Spleen (tissue), 7 donors: Measurements from ENCODE around the gene SF3B5.

Experiments used
- CTCF ChIP-seq, 11 experiments: fragments of 200-600 bp in 7 of 11; fragments of 450-650 bp in 4 of 11; sonication (generic) in 4 of 11; IDR thresholded peaks in 8 of 11; conservative IDR thresholded peaks in 3 of 11; 1 replicate in 7 of 11; 2 replicates in 4 of 11; pipeline versions ENCODE4 v1.4.0 to v1.8.0; 2016 to 2021; ENCODE audit warnings: antibody characterized with exemption in 11 of 11, inconsistent platforms in 4 of 11, mild to moderate bottlenecking in 1 of 11
- POLR2AphosphoS5 ChIP-seq, 3 donors: sonication (generic); formaldehyde crosslinking; IDR thresholded peaks; one replicate each; pipeline ENCODE4 v1.5.1; 2017; ENCODE audit warnings: antibody characterized with exemption in 3 of 3
- donor health status: DM: no; HTN: no; CAD: no; lungs with moderate emphysema.
- donor health status: DM: no; HTN: no; CAD: no.
- donor health status: DM: no; HTN: no; CAD: no.

DNA sequence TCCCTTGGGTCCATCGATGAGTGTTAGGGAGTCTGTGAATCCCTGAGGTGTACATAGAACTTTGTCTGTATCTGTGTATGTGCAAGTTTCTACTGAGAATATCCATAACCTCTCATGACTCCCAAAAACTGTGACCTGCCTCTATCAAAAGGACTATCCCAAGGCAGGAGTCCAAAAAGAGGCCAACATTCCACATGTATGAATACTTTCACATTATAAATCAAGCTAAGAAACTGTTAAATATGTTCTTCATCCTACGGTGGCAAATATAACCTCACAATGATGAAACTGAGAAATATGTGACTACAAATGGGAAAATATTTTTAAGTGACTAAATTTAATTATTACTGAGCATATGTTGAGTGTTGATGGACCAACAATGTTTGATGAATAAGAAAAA is 38.8 kb upstream of the SF3B5 start:
- TF ChIP-seq CTCF (IDR thresholded peaks at IDR 0.05 in 8 of 11, conservative IDR thresholded peaks at IDR 0.05 in 3 of 11) (no peak), POLR2AphosphoS5 (IDR thresholded peaks at IDR 0.05) (no peak)
